ENCODE measurements around the gene PRDX5.

DNA sequence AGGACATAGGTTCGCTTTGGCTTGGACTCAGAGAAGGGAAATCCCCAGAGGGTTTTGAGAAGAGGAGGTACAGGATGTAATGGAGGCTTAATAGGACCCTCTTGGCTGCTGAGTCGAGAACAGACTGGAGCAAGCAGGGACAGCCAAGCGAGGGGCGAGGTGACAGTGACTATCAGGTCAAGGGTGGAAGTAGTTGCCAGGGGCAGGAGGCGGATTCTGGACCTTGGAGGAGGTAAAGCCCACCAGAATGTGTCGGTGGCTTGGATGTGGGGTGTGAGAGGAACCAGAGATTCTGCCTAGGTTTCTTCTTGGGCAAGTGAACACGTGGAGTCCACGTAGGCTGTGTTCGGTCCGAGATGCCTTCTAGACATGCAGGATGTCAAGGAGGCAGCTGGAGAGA lies 5.0 kb upstream of the PRDX5 start:
- no peak for TF ChIP-seq ZNF701 (tag by site-specific recombination; IDR thresholded peaks at IDR 0.05)
- TF ChIP-seq, protein P1, sequence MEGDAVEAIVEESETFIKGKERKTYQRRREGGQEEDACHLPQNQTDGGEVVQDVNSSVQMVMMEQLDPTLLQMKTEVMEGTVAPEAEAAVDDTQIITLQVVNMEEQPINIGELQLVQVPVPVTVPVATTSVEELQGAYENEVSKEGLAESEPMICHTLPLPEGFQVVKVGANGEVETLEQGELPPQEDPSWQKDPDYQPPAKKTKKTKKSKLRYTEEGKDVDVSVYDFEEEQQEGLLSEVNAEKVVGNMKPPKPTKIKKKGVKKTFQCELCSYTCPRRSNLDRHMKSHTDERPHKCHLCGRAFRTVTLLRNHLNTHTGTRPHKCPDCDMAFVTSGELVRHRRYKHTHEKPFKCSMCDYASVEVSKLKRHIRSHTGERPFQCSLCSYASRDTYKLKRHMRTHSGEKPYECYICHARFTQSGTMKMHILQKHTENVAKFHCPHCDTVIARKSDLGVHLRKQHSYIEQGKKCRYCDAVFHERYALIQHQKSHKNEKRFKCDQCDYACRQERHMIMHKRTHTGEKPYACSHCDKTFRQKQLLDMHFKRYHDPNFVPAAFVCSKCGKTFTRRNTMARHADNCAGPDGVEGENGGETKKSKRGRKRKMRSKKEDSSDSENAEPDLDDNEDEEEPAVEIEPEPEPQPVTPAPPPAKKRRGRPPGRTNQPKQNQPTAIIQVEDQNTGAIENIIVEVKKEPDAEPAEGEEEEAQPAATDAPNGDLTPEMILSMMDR (tag by site-specific recombination; IDR thresholded peaks at IDR 0.05): no peak
- TF ChIP-seq ZNF580 (tag by site-specific recombination; IDR thresholded peaks at IDR 0.05): no peak
- TF ChIP-seq ZNF529 (tag by site-specific recombination; IDR thresholded peaks at IDR 0.05; ENCODE audit: insufficient replicate concordance): no peak
- TF ChIP-seq ZBTB49 (tag by site-specific recombination; IDR thresholded peaks at IDR 0.05; ENCODE audit: low read depth): no peak
- no peak for TF ChIP-seq ZBTB26 (tag by site-specific recombination; optimal IDR thresholded peaks at IDR 0.05)
- TF ChIP-seq KLF9 (tag by site-specific recombination; IDR thresholded peaks at IDR 0.05; ENCODE audit: low read depth): no peak
- TF ChIP-seq, protein P2, sequence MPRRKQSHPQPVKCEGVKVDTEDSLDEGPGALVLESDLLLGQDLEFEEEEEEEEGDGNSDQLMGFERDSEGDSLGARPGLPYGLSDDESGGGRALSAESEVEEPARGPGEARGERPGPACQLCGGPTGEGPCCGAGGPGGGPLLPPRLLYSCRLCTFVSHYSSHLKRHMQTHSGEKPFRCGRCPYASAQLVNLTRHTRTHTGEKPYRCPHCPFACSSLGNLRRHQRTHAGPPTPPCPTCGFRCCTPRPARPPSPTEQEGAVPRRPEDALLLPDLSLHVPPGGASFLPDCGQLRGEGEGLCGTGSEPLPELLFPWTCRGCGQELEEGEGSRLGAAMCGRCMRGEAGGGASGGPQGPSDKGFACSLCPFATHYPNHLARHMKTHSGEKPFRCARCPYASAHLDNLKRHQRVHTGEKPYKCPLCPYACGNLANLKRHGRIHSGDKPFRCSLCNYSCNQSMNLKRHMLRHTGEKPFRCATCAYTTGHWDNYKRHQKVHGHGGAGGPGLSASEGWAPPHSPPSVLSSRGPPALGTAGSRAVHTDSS (tag by site-specific recombination; IDR thresholded peaks at IDR 0.05): no peak
- no peak for TF ChIP-seq ZNF561 (tag by site-specific recombination; IDR thresholded peaks at IDR 0.05; ENCODE audit: borderline replicate concordance)

Data from HEK293 (cell line).